Measurements from ENCODE around the gene YPEL4. TPM values are rescaled to one million over a fixed set of nuclear protein-coding genes. Genes with fewer than 3 reads are reported as not detected.

YPEL4 gene
- total and polyA plus RNA-seq, 7 donors, result 1.2 to 4.4 (median 2.5) TPM

GRCh38 chr11:57620467-57620866, 29.2 kb downstream of the YPEL4 start:
- intact Hi-C loops (cut with DNase I), result no loop called here
- no peak overlapping the region for H3K27ac ChIP-seq
- no peaks in the 10 kb centered on the region for H3K27me3 ChIP-seq
- no peak for TF ChIP-seq POLR2AphosphoS5 (IDR thresholded peaks at IDR 0.05)
- H3K36me3 ChIP-seq, result peaks cover 0 to 8% (median 0%) of the 10 kb centered on the region in 4 donors
- no peak overlapping the region for H3K4me3 ChIP-seq
- H3K4me1 ChIP-seq, result no peaks in the 10 kb centered on the region
- no peak for DNase-seq
- H3K9me3 ChIP-seq, result peaks cover 0 to 6% (median 0%) of the 10 kb centered on the region in 4 donors

DNA sequence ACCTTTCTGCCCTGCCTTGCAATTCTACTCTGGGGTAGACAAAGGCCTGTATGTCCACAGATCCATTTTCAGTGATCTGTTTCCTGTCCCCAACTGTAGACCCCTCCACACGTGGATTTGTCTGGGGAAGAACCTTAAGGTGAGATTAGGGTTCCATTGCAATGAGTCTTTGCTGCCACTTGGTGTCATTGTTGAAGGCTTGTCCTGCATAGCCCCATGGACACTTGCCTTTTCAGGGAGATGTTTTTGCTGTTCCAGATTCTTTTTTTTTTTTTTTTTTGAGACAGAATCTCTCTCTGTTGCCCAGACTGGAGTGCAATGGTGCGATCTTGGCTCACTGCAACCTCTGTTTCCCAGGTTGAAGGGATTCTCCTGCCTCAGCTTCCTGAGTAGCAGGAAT, 30.4 kb downstream of the YPEL4 start:
- H3K27ac ChIP-seq, result no peak overlapping the region
- H3K36me3 ChIP-seq, result peaks cover 0 to 19% (median 3%) of the 10 kb centered on the region in 4 donors
- no peak overlapping the region for H3K4me3 ChIP-seq
- no peaks in the 10 kb centered on the region for H3K27me3 ChIP-seq
- 83 to 92% methylated on average over 2 of the region's 2 CpGs for WGBS, 2 donors
- H3K9me3 ChIP-seq, result peaks cover 0 to 6% (median 0%) of the 10 kb centered on the region in 4 donors
- TF ChIP-seq POLR2A (IDR thresholded peaks at IDR 0.05) (no peak), POLR2AphosphoS5 (IDR thresholded peaks at IDR 0.05) (no peak), EP300 (IDR thresholded peaks at IDR 0.05) (no peak), CTCF (IDR thresholded peaks at IDR 0.05) (no peak)
- DNase-seq, result no peak
- H3K4me1 ChIP-seq, result no peaks in the 10 kb centered on the region
- intact Hi-C loops (cut with DNase I), result no loop called here

- no peak overlapping the region for H3K4me3 ChIP-seq
- DNase-seq, result no peak
- H3K27me3 ChIP-seq, result no peaks in the 10 kb centered on the region
- peaks cover 0 to 28% (median 7%) of the 10 kb centered on the region in 4 donors for H3K36me3 ChIP-seq
- TF ChIP-seq POLR2A (IDR thresholded peaks at IDR 0.05) (no peak), POLR2AphosphoS5 (IDR thresholded peaks at IDR 0.05) (no peak), EP300 (IDR thresholded peaks at IDR 0.05) (no peak), CTCF (IDR thresholded peaks at IDR 0.05) (no peak)
- intact Hi-C loops (cut with DNase I), result no loop called here
- H3K27ac ChIP-seq, result no peak overlapping the region
- peaks cover 0 to 6% (median 0%) of the 10 kb centered on the region in 4 donors for H3K9me3 ChIP-seq
- WGBS, 2 donors, result 76 to 85% methylated on average over 2 of the region's 2 CpGs
- no peaks in the 10 kb centered on the region for H3K4me1 ChIP-seq
These were observed 31.3 kb downstream of the YPEL4 start for GRCh38 chr11:57618438-57618837.

GRCh38 chr11:57616595-57616994, 33.1 kb downstream of the YPEL4 start:
- 62 to 82% methylated on average over 3 of the region's 3 CpGs for WGBS, 2 donors
- H3K36me3 ChIP-seq, result peaks cover 0 to 47% (median 18%) of the 10 kb centered on the region in 4 donors
- peaks cover 0 to 6% (median 0%) of the 10 kb centered on the region in 4 donors for H3K9me3 ChIP-seq

GRCh38 chr11:57615308-57615707, 34.4 kb downstream of the YPEL4 start:
- Histone ChIP-seq H3K4me3 (no peak overlapping the region), H3K27ac (no peak overlapping the region), H3K9me3 (peaks cover 0 to 6% (median 0%) of the 10 kb centered on the region in 4 donors), H3K4me1 (no peaks in the 10 kb centered on the region), H3K36me3 (peaks cover 0 to 60% (median 20%) of the 10 kb centered on the region in 4 donors), H3K27me3 (no peaks in the 10 kb centered on the region)
- DNase-seq, result no peak
- TF ChIP-seq POLR2AphosphoS5 (IDR thresholded peaks at IDR 0.05), result no peak
- TF ChIP-seq POLR2A (IDR thresholded peaks at IDR 0.05), result no peak
- no peak for TF ChIP-seq EP300 (IDR thresholded peaks at IDR 0.05)
- no peak for TF ChIP-seq CTCF (IDR thresholded peaks at IDR 0.05)
- 46 to 84% methylated on average over 1 of the region's 1 CpG for WGBS, 2 donors
- intact Hi-C loops (cut with DNase I), result no loop called here

More at GRCh38 chr11:57616595-57616994, 33.1 kb downstream of the YPEL4 start:
- no peak for DNase-seq
- Histone ChIP-seq H3K27me3 (no peaks in the 10 kb centered on the region), H3K4me3 (no peak overlapping the region), H3K27ac (no peak overlapping the region), H3K4me1 (no peaks in the 10 kb centered on the region)
- intact Hi-C loops (cut with DNase I), result no loop called here
- TF ChIP-seq POLR2A (IDR thresholded peaks at IDR 0.05) (no peak), POLR2AphosphoS5 (IDR thresholded peaks at IDR 0.05) (no peak), CTCF (IDR thresholded peaks at IDR 0.05) (no peak), EP300 (IDR thresholded peaks at IDR 0.05) (no peak)

Measured in sigmoid colon (tissue), 7 donors.